Measurements from ENCODE around the gene PRKAG3.
"Not testable (repeated sequence)": the region's sequence is repeated elsewhere in the genome, so short reads cannot be mapped to it uniquely, and the experiment has no call there.

The PRKAG3 gene

DNA sequence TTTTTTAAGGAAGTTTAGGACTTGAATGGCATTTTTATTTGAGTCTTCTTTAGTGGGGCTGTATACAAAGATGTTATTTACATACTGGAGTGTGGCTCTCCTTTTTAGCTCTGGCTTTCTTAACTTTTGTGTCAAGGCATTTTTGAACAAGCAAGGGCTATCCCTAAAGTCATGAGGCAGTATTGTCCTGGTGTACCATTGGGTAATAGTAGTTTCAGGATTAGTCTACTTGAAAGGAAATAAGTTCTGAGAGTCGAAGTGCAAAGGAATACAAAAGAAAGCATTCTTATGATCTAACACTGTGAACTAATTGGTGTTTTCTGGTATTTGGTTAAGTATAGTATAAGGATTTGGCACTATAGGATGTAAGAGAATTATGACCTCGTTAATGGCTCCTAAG is 51.6 kb downstream of the PRKAG3 start:
- no peak for DNase-seq

DNA sequence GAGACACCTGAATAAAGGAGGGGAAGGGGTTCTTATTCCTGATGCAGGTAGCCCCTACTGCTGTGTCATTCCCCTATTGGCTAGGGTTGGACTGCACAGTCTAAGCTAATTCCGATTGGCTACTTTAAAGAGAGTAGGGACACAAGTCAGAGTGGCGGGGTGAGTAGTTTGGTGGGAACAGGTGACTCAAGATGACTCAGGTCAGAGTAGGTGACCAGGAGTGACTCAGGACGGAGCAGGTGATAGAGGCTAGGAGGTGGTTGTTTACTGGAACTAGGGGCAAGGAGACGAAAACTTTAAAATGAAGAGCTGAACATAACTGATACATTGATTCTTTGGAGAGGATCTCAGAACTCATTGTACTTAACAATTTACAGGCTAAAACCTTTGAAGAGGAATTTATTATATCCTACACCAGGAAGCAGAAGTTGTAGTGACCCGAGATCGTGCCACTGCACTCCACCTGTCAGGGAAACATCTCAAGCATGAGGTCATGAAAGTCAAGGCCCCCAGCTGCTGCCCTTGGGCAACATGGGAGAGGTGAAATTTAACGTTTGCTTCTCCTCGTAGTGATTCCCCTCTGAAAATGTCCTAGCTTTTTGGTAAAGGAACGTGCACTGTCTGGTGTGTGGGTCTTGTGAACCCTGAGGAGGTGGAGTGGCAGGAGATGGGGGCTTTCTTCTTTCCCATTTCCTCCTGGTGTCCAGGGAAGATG is 54.2 kb downstream of the PRKAG3 start:
- no peak for DNase-seq

DNA sequence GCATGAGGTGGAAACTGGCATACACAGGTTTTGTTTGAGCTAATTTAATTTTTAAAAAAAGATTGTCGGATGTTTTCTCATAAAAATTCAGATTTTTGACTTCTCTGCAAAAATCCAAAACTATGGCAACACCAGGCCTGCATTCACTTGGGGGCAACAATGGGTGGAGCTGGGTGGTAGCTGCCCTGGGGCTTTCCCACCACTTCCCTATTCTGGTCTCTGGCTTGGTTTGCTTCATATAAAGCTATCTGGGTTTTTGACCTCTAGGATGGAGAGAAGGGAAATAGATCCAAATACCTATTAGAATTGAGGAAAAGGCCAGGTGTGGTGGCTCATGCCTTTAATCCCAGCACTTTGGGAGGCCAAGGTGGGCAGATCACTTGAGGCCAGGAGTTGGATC is 55.1 kb downstream of the PRKAG3 start:
- DNase-seq, result no peak

DNA sequence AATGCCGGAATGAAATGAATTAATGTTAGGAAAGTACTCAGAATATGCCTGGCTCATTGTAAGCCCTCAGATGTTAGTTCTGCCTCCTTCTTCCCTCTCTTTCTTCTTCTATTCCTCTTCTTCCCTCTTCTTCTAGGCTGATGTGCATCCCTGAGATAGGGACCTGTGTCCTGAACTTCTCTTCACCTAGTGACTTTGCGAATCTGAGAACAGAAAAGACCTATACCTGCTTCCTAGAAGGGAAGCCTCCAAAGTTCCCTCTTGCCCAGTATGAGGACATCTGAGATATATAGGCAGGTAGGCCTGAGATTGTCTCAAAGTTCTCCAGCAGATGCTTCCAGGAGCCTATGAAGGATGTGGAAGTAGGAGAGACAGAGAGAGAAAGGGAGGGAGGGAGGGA is 57.7 kb downstream of the PRKAG3 start:
- no peak for DNase-seq

DNA sequence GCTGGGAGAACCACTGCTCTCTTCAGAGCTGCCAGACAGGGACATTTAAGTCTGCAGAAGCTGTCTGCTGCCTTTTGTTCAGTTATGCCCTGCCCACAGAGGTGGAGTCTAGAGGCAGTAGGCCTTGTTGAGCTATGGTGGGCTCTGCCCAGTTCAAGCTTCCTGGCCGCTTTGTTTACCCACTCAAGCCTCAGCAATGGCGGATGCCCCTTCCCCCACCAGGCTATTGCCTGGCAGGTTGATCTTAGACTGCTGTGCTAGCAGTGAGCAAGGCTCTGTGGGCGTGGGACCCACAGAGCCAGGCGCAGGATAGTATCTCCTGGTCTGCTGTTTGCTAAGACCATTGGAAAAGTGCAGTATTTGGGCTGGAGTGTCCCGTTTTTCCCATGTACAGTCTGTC is 58.8 kb downstream of the PRKAG3 start:
- not testable (repeated sequence) for DNase-seq
